IPS-NIHi11 (cell line): Measurements from ENCODE around the gene CCDC6.
"Not testable (repeated sequence)": the region's sequence is repeated elsewhere in the genome, so short reads cannot be mapped to it uniquely, and the experiment has no call there.

Experiments used
- DNase-seq: peaks from one replicate; pipeline ENCODE4 v3.0.0; 2012; ENCODE audit warnings: mixed read lengths, low spot score

CCDC6 gene

GRCh38 chr10:59757966-59758365, 148.4 kb downstream of the CCDC6 start:
- DNase-seq = no peak

GRCh38 chr10:59754951-59755350, 151.4 kb downstream of the CCDC6 start:
- no peak for DNase-seq

- DNase-seq = no peak
Observed at GRCh38 chr10:59753267-59753666, 153.1 kb downstream of the CCDC6 start, which contains the start of gene MRLN. Gene MRLN, minus strand, starts transcription at chr10:59753455.

GRCh38 chr10:59752278-59752940, 153.9 kb downstream of the CCDC6 start:
- no peak for DNase-seq

- no peak for DNase-seq
Observed at GRCh38 chr10:59750155-59750945, 156.0 kb downstream of the CCDC6 start.

GRCh38 chr10:59748834-59749233, 157.5 kb downstream of the CCDC6 start:
- DNase-seq = no peak

- no peak for DNase-seq
Observed at GRCh38 chr10:59745163-59745650, 161.1 kb downstream of the CCDC6 start.

- not testable (repeated sequence) for DNase-seq
Observed at GRCh38 chr10:59744762-59745161, 161.6 kb downstream of the CCDC6 start.

- DNase-seq = not testable (repeated sequence)
Observed at GRCh38 chr10:59744156-59744555, 162.2 kb downstream of the CCDC6 start.

GRCh38 chr10:59741583-59741982, 164.8 kb downstream of the CCDC6 start:
- DNase-seq = no peak

- DNase-seq = no peak
Observed at GRCh38 chr10:59741048-59741447, 165.3 kb downstream of the CCDC6 start.
